ENCODE results near the gene SLC9A9. TPM values are rescaled to one million over a fixed set of nuclear protein-coding genes. Genes with fewer than 3 reads are reported as not detected.

SLC9A9 gene
- total RNA-seq, 2 experiments from 2014 or later, result 12.2 TPM

DNA sequence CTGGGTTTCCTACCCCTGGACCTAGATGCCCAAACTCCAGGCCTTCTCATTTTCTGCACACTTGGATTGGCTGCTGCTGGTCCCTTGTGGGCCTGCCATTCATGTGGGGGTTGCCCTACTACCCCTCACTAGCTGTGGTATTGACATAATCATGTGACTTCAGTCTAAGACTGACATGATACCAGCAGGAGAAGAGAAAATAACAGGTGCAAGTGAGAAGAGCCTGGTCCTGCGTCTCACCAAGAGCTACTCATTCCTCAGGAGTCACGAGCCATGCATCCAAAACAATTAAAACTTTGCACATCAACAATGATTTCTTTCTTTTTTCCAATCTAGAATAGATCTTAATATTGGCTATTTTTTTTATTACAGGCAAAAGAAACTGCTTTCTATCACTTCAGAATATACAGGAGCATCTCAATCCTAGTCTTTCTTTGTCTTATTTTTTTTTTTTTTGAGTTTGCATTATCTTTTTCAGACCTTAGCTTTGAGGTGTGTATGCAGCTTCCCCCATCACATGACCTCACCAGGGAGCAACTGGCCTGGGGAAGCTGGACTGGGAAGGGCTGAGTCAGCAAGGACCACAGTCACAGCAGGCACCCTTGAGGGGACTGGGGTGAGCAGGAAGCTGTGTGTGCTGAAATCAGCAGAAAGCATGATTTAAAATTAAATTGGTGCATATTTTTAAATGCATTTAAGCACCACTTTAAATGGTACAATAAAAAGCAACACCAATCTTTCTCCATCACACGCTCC lies 27.6 kb downstream of the SLC9A9 start:
- ChIA-PET POLR2A (no interaction called here), CTCF (no interaction called here)
- Histone ChIP-seq H3K9me3 (ENCODE audit: control insufficient read depth in 1 of 2, insufficient read depth in 1 of 2, low read length in 2 of 2) (peaks cover 0 to 5% of the 10 kb centered on the region in 2 experiments), H3K27ac (ENCODE audit: low read depth in 1 of 2, low read length in 2 of 2) (no peak overlapping the region), H3K36me3 (ENCODE audit: insufficient read depth, low read length) (no peaks in the 10 kb centered on the region), H3K4me3 (ENCODE audit: low read length) (no peak overlapping the region), H3K4me1 (ENCODE audit: insufficient read depth, low read length) (peaks cover 17% of the 10 kb centered on the region), H3K27me3 (ENCODE audit: control insufficient read depth in 1 of 2, insufficient read depth in 2 of 2, low read length in 2 of 2) (no peaks in the 10 kb centered on the region)
- Mint-ChIP-seq H3K4me1 (ENCODE audit: low read depth) (peaks cover 37% of the 10 kb centered on the region), H3K9me3 (peaks cover 2% of the 10 kb centered on the region), H3K36me3 (ENCODE audit: low read depth) (peaks cover 6% of the 10 kb centered on the region), H3K27me3 (no peaks in the 10 kb centered on the region), H3K4me3 (no peak overlapping the region), H3K27ac (no peak overlapping the region)
- intact Hi-C loops (cut with DNase I, micrococcal nuclease), result no loop called here
- ATAC-seq (ENCODE audit: poor library complexity) (no peak), DNase-seq (peak in 2 of 14 experiments; percentile 24 to 38)
- TF ChIP-seq, protein P1, sequence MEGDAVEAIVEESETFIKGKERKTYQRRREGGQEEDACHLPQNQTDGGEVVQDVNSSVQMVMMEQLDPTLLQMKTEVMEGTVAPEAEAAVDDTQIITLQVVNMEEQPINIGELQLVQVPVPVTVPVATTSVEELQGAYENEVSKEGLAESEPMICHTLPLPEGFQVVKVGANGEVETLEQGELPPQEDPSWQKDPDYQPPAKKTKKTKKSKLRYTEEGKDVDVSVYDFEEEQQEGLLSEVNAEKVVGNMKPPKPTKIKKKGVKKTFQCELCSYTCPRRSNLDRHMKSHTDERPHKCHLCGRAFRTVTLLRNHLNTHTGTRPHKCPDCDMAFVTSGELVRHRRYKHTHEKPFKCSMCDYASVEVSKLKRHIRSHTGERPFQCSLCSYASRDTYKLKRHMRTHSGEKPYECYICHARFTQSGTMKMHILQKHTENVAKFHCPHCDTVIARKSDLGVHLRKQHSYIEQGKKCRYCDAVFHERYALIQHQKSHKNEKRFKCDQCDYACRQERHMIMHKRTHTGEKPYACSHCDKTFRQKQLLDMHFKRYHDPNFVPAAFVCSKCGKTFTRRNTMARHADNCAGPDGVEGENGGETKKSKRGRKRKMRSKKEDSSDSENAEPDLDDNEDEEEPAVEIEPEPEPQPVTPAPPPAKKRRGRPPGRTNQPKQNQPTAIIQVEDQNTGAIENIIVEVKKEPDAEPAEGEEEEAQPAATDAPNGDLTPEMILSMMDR (IDR thresholded peaks at IDR 0.05), result no peak

DNA sequence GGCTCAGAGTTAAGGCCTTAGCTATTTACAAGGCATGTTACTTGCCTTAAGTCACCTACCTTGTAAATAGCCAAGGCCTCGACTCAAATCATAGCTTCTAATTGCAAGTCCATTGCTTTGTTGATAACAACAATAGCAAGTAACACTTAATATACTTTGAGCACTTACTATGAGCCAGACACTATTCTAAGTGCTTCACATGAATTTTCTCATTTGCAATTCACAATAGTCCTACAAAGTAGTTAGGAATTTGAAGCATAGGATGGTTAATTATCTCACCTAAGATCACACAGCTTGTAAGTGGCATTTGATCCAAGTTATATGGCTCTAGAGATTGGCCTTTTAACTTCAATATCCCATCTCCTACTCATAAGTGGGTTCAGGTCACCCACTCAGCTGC lies 28.4 kb downstream of the SLC9A9 start:
- CTCF ChIA-PET, result no interaction called here
- TF ChIP-seq, protein P1 (IDR thresholded peaks at IDR 0.05), result no peak

DNA sequence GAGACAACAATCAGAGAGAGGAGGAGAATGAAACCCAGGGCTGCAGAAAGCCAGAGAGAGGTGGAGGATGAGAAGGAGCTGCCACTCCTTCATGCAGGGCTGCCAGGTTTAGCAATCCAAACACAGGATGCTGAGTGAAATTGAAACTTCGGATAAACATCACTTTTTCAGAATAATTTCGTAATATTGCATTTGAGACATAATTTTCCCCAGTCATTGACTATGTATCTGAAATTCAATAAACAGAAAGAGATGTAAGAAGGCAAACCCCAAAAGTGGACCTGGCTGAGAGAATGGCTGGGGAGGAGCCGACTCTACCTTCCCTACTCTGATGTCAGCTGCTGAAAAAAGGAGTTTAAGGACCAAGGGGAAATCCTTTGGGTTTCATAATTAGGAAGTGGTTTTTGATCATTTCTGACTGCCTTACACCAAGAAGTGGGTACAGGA lies 33.8 kb downstream of the SLC9A9 start:
- Mint-ChIP-seq H3K36me3 (ENCODE audit: low read depth) (peaks cover 21% of the 10 kb centered on the region), H3K9me3 (no peaks in the 10 kb centered on the region), H3K4me3 (no peak overlapping the region), H3K27ac (no peak overlapping the region), H3K27me3 (no peaks in the 10 kb centered on the region), H3K4me1 (ENCODE audit: low read depth) (peaks cover 13% of the 10 kb centered on the region)
- Histone ChIP-seq H3K9me3 (ENCODE audit: control insufficient read depth in 1 of 2, insufficient read depth in 1 of 2, low read length in 2 of 2) (peaks cover 0 to 5% of the 10 kb centered on the region in 2 experiments), H3K4me1 (ENCODE audit: insufficient read depth, low read length) (peaks cover 14% of the 10 kb centered on the region), H3K4me3 (ENCODE audit: low read length) (no peak overlapping the region), H3K36me3 (ENCODE audit: insufficient read depth, low read length) (no peaks in the 10 kb centered on the region), H3K27me3 (ENCODE audit: control insufficient read depth in 1 of 2, insufficient read depth in 2 of 2, low read length in 2 of 2) (no peaks in the 10 kb centered on the region), H3K27ac (ENCODE audit: low read depth in 1 of 2, low read length in 2 of 2) (no peak overlapping the region)
- TF ChIP-seq, protein P1 (IDR thresholded peaks at IDR 0.05), result no peak
- POLR2A ChIA-PET, result no interaction called here
- CTCF ChIA-PET, result no interaction called here
- intact Hi-C loops (cut with DNase I, micrococcal nuclease), result no loop called here
- ATAC-seq (ENCODE audit: poor library complexity) (no peak), DNase-seq (peak in 2 of 14 experiments; percentile 38 to 42)

More for the DNA sequence above, 28.4 kb downstream of the SLC9A9 start:
- Mint-ChIP-seq H3K27me3 (no peaks in the 10 kb centered on the region), H3K4me1 (ENCODE audit: low read depth) (peaks cover 32% of the 10 kb centered on the region), H3K4me3 (no peak overlapping the region), H3K36me3 (ENCODE audit: low read depth) (peaks cover 6% of the 10 kb centered on the region), H3K27ac (no peak overlapping the region), H3K9me3 (no peaks in the 10 kb centered on the region)
- ATAC-seq (ENCODE audit: poor library complexity) (no peak), DNase-seq (no peak)
- Histone ChIP-seq H3K27ac (ENCODE audit: low read depth in 1 of 2, low read length in 2 of 2) (no peak overlapping the region), H3K4me3 (ENCODE audit: low read length) (no peak overlapping the region), H3K27me3 (ENCODE audit: control insufficient read depth in 1 of 2, insufficient read depth in 2 of 2, low read length in 2 of 2) (no peaks in the 10 kb centered on the region), H3K9me3 (ENCODE audit: control insufficient read depth in 1 of 2, insufficient read depth in 1 of 2, low read length in 2 of 2) (peaks cover 0 to 5% of the 10 kb centered on the region in 2 experiments), H3K4me1 (ENCODE audit: insufficient read depth, low read length) (peaks cover 18% of the 10 kb centered on the region), H3K36me3 (ENCODE audit: insufficient read depth, low read length) (no peaks in the 10 kb centered on the region)
- POLR2A ChIA-PET, result no interaction called here
- intact Hi-C loops (cut with DNase I, micrococcal nuclease), result no loop called here

All from CD4-positive, alpha-beta T cell (primary cell).